GM12878 (cell line): ENCODE data around the gene SPTBN1. TPM values are rescaled to one million over a fixed set of nuclear protein-coding genes. Genes with fewer than 3 reads are reported as not detected.
"Not testable (repeated sequence)": the region's sequence is repeated elsewhere in the genome, so short reads cannot be mapped to it uniquely, and the experiment has no call there.

Source experiments
- ATAC-seq: fragments of 200-7000 bp; cut with Tn5 transposase; 3 replicates; pipeline ENCODE4 v1.9.1; 2020; ENCODE audit warnings: mild to moderate bottlenecking, moderate library complexity
- BruUV-seq: library from RNA; stranded (reverse); fragments of 400-500 nt; replicated peaks from 2 replicates; lab custom pipeline; 2021; lab: Mats Ljungman, UMichigan
- CTCF ChIA-PET: fragments of 300-600 bp; sonication (Branson Sonifier 250); formaldehyde crosslinking; extraction: SDS; loops from one replicate; lab custom pipeline; 2021; ENCODE audit warnings: inconsistent platforms; lab: Yijun Ruan, JAX
- POLR2A ChIA-PET: fragments of 350-600 bp; formaldehyde crosslinking; extraction: SDS; loops from one replicate; lab custom pipeline; 2021; ENCODE audit warnings: inconsistent platforms; lab: Charles Lee
- RAD21 ChIA-PET: fragments of 300-600 bp; sonication (Branson Sonifier 250); formaldehyde crosslinking; loops from one replicate; lab custom pipeline; 2023; ENCODE audit warnings: antibody characterized with exemption; ENCODE audit not compliant: unreplicated experiment; lab: Charles Lee
- SMC1A ChIA-PET: fragments of 300-600 bp; sonication (Branson Sonifier 250); formaldehyde crosslinking; loops from one replicate; lab custom pipeline; 2023; ENCODE audit not compliant: unreplicated experiment, uncharacterized antibody; lab: Charles Lee
- DNase-seq: peaks from one replicate; pipeline ENCODE4 v3.0.0-alpha.2; 2011; ENCODE audit warnings: low read depth, low spot score
- FAIRE-seq: peaks from 3 replicates; lab custom pipeline; 2011; peaks lifted over from hg19 to GRCh38; lab: Jason Lieb, UNC
- H2AFZ ChIP-seq: 2 replicates; pipeline ENCODE4 v1.6.0; 2011; ENCODE audit warnings: low read depth, low read length, control low read depth; ENCODE audit not compliant: control insufficient read depth
- H3K27ac ChIP-seq: 2 replicates; pipeline ENCODE4 v1.5.1; 2011; ENCODE audit warnings: control low read depth; ENCODE audit not compliant: control insufficient read depth, insufficient read depth
- H3K27me3 ChIP-seq, 2 experiments: replicated peaks in 1 of 2; 2 replicates each; pipeline versions ENCODE4 v1.6.0 to v1.6.1; 2011; ENCODE audit warnings: low read length in 1 of 2; ENCODE audit not compliant: control insufficient read depth in 2 of 2, insufficient read depth in 2 of 2
- H3K36me3 ChIP-seq, 2 experiments: 2 replicates each; pipeline ENCODE4 v1.5.1; 2011; ENCODE audit warnings: low read length in 1 of 2; ENCODE audit not compliant: control insufficient read depth in 2 of 2, insufficient read depth in 2 of 2
- H3K4me1 ChIP-seq: 2 replicates; pipeline ENCODE4 v1.6.1; 2011; ENCODE audit warnings: mild to moderate bottlenecking, low read length, moderate library complexity, mixed read lengths; ENCODE audit not compliant: control insufficient read depth, insufficient read depth
- H3K4me2 ChIP-seq: 2 replicates; pipeline ENCODE4 v1.6.0; 2011; ENCODE audit warnings: control low read depth; ENCODE audit not compliant: control insufficient read depth, insufficient read depth
- H3K4me3 ChIP-seq: fragments of 200-600 bp; sonication (generic); 2 replicates; pipeline ENCODE4 v1.5.1; 2016
- H3K79me2 ChIP-seq: 2 replicates; pipeline ENCODE4 v1.6.0; 2011; ENCODE audit warnings: low read length; ENCODE audit not compliant: control insufficient read depth, insufficient read depth
- H3K9ac ChIP-seq: 2 replicates; pipeline ENCODE4 v1.8.0; 2011; ENCODE audit warnings: low read length, control low read depth, mixed read lengths; ENCODE audit not compliant: control insufficient read depth, insufficient read depth
- H3K9me3 ChIP-seq: replicated peaks from 3 replicates; pipeline ENCODE4 v1.5.1; 2011; ENCODE audit warnings: mild to moderate bottlenecking, low read length; ENCODE audit not compliant: control insufficient read depth, insufficient read depth
- H4K20me1 ChIP-seq: 2 replicates; pipeline ENCODE4 v1.6.0; 2011; ENCODE audit not compliant: control insufficient read depth, insufficient read depth
- JUNB ChIP-seq: IDR thresholded peaks from 2 replicates; pipeline ENCODE4 v1.6.1; 2016; ENCODE audit warnings: antibody characterized with exemption, mild to moderate bottlenecking
- WGBS: methylation state at CpG from one replicate; pipeline ENCODE4 v1.1.6; 2016; ENCODE audit warnings: low lambda C conversion rate; ENCODE audit not compliant: insufficient replicate concordance, insufficient coverage; ENCODE audit errors: missing lambda C conversion rate; 5-methylcytosine and 5-hydroxymethylcytosine counted together
- in situ Hi-C: fragments of 300-500 bp; cut with MboI; formaldehyde crosslinking; loops from 9 replicates; pipeline ENCODE4 v1.14.3; 2018; ENCODE audit warnings: mixed read lengths
- intact Hi-C: fragments of 100-400 bp; cut with micrococcal nuclease; formaldehyde crosslinking; loops from one replicate; pipeline ENCODE4 v1.14.2; 2022; ENCODE audit not compliant: unreplicated experiment
- polyA plus RNA-seq, 11 experiments: library from polyadenylated mRNA; depleted of rRNA in 4 of 11; unstranded in 6 of 11; stranded (reverse) in 5 of 11; fragments of >200 nt; fragmentation: Nextera tagmentation in 4 of 11; fragmentation: Illumina TruSeq in 1 of 11; extraction: Ambion mirVana in 4 of 11; extraction: Trizol in 1 of 11; gene quantifications; 1 replicate in 1 of 11; 2 replicates in 10 of 11; pipeline versions ENCODE4 v1.2.1 to v1.2.3, GENCODE V29; 2011 to 2016; ENCODE audit warnings: inconsistent platforms in 2 of 11, missing spikeins in 2 of 11, low read depth in 1 of 11
- total RNA-seq, 4 experiments: library from RNA; depleted of rRNA in 3 of 4; stranded (reverse); fragments of >200 nt in 3 of 4; fragmentation: Illumina TruSeq in 1 of 4; extraction: Trizol in 1 of 4; gene quantifications; 2 replicates each; pipeline versions ENCODE4 v1.2.1 to v1.2.3, GENCODE V29; 2013 to 2021

Gene SPTBN1
- total and polyA plus RNA-seq, 10 of the 15 experiments (the other 5 are each of a cell fraction or from before 2014, with no cell fraction given), result 20.6 to 154 (median 76.7) TPM

DNA sequence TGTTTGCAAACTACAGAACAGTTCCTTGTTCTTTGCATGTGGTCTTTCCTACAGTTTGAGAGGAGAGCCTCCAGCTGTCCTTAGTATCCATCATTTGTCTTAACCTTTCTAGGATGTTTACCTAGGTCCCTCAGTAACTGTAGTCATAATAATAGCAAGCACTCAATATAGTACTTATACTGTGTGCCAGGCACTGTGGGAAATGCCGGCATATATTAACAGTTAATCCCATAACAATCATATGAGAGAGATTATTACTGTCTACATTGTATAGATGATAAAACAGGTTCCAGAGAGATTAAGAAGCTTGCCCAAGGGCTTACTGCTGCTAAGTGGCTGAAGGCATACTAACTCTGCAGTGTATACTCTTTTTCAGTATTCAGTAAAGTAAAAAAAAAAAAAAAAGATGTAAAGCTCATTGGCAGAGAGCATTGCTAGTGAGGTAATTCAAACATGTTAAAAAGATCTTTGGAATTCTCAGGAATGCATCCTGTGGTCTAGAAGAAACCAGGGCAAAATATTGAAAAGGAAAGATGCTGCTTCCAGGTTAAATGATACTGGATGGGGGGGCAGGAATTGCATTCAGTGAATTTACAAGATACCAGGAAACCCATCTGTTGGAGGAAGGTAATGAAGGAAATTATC is 72.3 kb downstream of the SPTBN1 start:
- Histone ChIP-seq H3K4me1 (peaks cover 21% of the 10 kb centered on the region), H3K79me2 (no peaks in the 10 kb centered on the region), H3K4me2 (no peak overlapping the region), H3K9ac (no peak overlapping the region), H3K9me3 (no peaks in the 10 kb centered on the region), H3K36me3 (no peaks in the 10 kb centered on the region), H4K20me1 (no peaks in the 10 kb centered on the region), H3K4me3 (no peak overlapping the region), H3K27ac (no peak overlapping the region), H2AFZ (no peak overlapping the region), H3K27me3 (no peaks in the 10 kb centered on the region)
- ATAC-seq (no peak), FAIRE-seq (no peak), DNase-seq (no peak)
- WGBS, result 91% methylated on average over 1 of the region's 1 CpG
- POLR2A ChIA-PET, result interaction anchor here (1.1 kb wide), 1 partner anchor 144 kb away, joined by 3 read pairs; no protein-coding TSS in a partner anchor
- intact Hi-C loops, result no loop called here
- CTCF ChIA-PET, result interaction anchor here (0.9 to 9.5 kb wide), 2 partner anchors 69 to 136 kb away, joined by 3 to 77 read pairs; no protein-coding TSS in a partner anchor
- TF ChIP-seq JUNB, result no peak
- SMC1A ChIA-PET, result interaction anchor here (0.6 to 9.9 kb wide), 6 partner anchors 23 to 176 kb away, joined by 3 to 125 read pairs (median 6); no protein-coding TSS in a partner anchor
- RAD21 ChIA-PET, result interaction anchor here (0.6 to 8.7 kb wide), 3 partner anchors 30 to 106 kb away, joined by 3 to 157 read pairs (median 3); no protein-coding TSS in a partner anchor
- in situ Hi-C loops, result loop anchor here (10.0 kb wide), 2 partner anchors 176 to 306 kb away; no protein-coding TSS in a partner anchor
- BruUV-seq, result no TSS peak

- ChIA-PET SMC1A (interaction anchor here (1.3 to 1.6 kb wide), 3 partner anchors 10 to 175 kb away, joined by 3 to 7 read pairs (median 6); no protein-coding TSS in a partner anchor), RAD21 (interaction anchor here (1.2 kb wide), 1 partner anchor 52 kb away, joined by 3 read pairs; no protein-coding TSS in a partner anchor), POLR2A (interaction anchor here (1.2 kb wide), 1 partner anchor 49 kb away, joined by 4 read pairs; no protein-coding TSS in a partner anchor)
- H3K9me3 ChIP-seq, H3K27ac ChIP-seq, H3K27me3 ChIP-seq, DNase-seq, intact Hi-C loops, CTCF ChIA-PET, H2AFZ ChIP-seq, H3K9ac ChIP-seq, H3K4me3 ChIP-seq, ATAC-seq, H3K79me2 ChIP-seq, H3K36me3 ChIP-seq, H4K20me1 ChIP-seq, BruUV-seq, FAIRE-seq, H3K4me2 ChIP-seq: not testable (repeated sequence)
- peaks cover 17% of the 10 kb centered on the region for H3K4me1 ChIP-seq
- 94% methylated on average over 1 of the region's 1 CpG for WGBS
- in situ Hi-C loops, result loop anchor here (10.0 kb wide), 2 partner anchors 175 to 305 kb away; no protein-coding TSS in a partner anchor
These were observed 73.4 kb downstream of the SPTBN1 start for GRCh38 chr2:54529518-54529917.
